Body of pancreas (tissue), 4 donors: ENCODE data around the gene SNED1. TPM values are rescaled to one million over a fixed set of nuclear protein-coding genes. Genes with fewer than 3 reads are reported as not detected.

Source experiments
- ATAC-seq: fragments of 150-250 bp; one replicate; pipeline ENCODE4 v1.9.1; 2016
- DNase-seq, 4 donors: peaks; one replicate each; pipeline ENCODE4 v3.0.0-alpha.2; 2019
- H3K27ac ChIP-seq, 4 donors: fragments of 200-600 bp; sonication (generic); 1 replicate in 3 of 4; 2 replicates in 1 of 4; pipeline versions ENCODE4 v1.5.1 to v1.6.1; 2016 to 2019; ENCODE audit warnings: mild to moderate bottlenecking in 1 of 4, mixed read lengths in 1 of 4, moderate library complexity in 1 of 4
- H3K27me3 ChIP-seq, 2 donors: fragments of 200-600 bp; sonication (generic); one replicate each; pipeline ENCODE4 v1.6.0; 2016; ENCODE audit warnings: mild to moderate bottlenecking in 1 of 2
- H3K36me3 ChIP-seq, 2 donors: fragments of 200-600 bp; sonication (generic); replicated peaks in 1 of 2; 2 replicates each; pipeline ENCODE4 v1.5.1; 2016; ENCODE audit warnings: low read depth in 2 of 2; ENCODE audit not compliant: insufficient read depth in 1 of 2
- H3K4me1 ChIP-seq: fragments of 200-600 bp; sonication (generic); one replicate; pipeline ENCODE4 v1.6.0; 2016
- H3K4me3 ChIP-seq, 2 donors: fragments of 200-600 bp; sonication (generic); 1 replicate in 1 of 2; 2 replicates in 1 of 2; pipeline ENCODE4 v1.5.1; 2016 to 2019
- H3K9me3 ChIP-seq, 3 donors: fragments of 200-600 bp; sonication (generic); 1 replicate in 2 of 3; 2 replicates in 1 of 3; pipeline ENCODE4 v1.5.1; 2016
- CTCF ChIP-seq, 7 experiments: fragments of 450-650 bp in 4 of 7; fragments of 200-600 bp in 3 of 7; sonication (generic) in 3 of 7; IDR thresholded peaks; one replicate each; pipeline ENCODE4 v1.5.1; 2016 to 2019; ENCODE audit warnings: antibody characterized with exemption in 7 of 7
- POLR2A ChIP-seq, 3 donors: fragments of 450-650 bp; IDR thresholded peaks; one replicate each; pipeline ENCODE4 v1.6.1; 2016; ENCODE audit warnings: antibody characterized with exemption in 3 of 3, mild to moderate bottlenecking in 2 of 3
- WGBS, 2 donors: methylation state at CpG; one replicate each; pipeline ENCODE4 v1.1.5; 2017; 5-methylcytosine and 5-hydroxymethylcytosine counted together
- intact Hi-C: fragments of 100-400 bp; cut with DNase I; formaldehyde crosslinking; loops from one replicate; pipeline ENCODE4 v1.15.1; 2023
- total RNA-seq, 2 donors: library from RNA; depleted of rRNA; stranded (reverse); fragments of >200 nt; gene quantifications; one replicate each; pipeline ENCODE4 v1.1.0, GENCODE V29; 2016

The SNED1 gene
- total RNA-seq, 2 donors from 2014 or later = 13.5 to 33.0 TPM

- Histone ChIP-seq H3K27me3 (no peaks in the 10 kb centered on the region), H3K4me3 (no peak overlapping the region), H3K9me3 (no peaks in the 10 kb centered on the region), H3K27ac (no peak overlapping the region), H3K4me1 (peaks cover 10% of the 10 kb centered on the region), H3K36me3 (no peaks in the 10 kb centered on the region)
- intact Hi-C loops = no loop called here
- ATAC-seq (no peak), DNase-seq (no peak)
- TF ChIP-seq POLR2A (IDR thresholded peaks at IDR 0.05) (no peak), CTCF (IDR thresholded peaks at IDR 0.05) (no peak)
- 85 to 86% methylated on average over 7 to 9 of the region's 9 CpGs for WGBS, 2 donors
These were observed 108.8 kb downstream of the SNED1 start for GRCh38 chr2:241107031-241107783.

GRCh38 chr2:241108271-241109209, 110.1 kb downstream of the SNED1 start:
- peaks cover 2% of the 10 kb centered on the region for H3K4me1 ChIP-seq
- no peaks in the 10 kb centered on the region for H3K36me3 ChIP-seq
- TF ChIP-seq CTCF (IDR thresholded peaks at IDR 0.05) = no peak
- no peak for TF ChIP-seq POLR2A (IDR thresholded peaks at IDR 0.05)
- H3K27ac ChIP-seq = no peak overlapping the region
- DNase-seq = no peak
- no peaks in the 10 kb centered on the region for H3K27me3 ChIP-seq
- intact Hi-C loops = no loop called here
- no peaks in the 10 kb centered on the region for H3K9me3 ChIP-seq
- peak; percentile 27 for ATAC-seq
- H3K4me3 ChIP-seq = no peak overlapping the region
- 81 to 82% methylated on average over 24 to 35 of the region's 35 CpGs for WGBS, 2 donors

GRCh38 chr2:241109210-241110088, 111.0 kb downstream of the SNED1 start:
- Histone ChIP-seq H3K36me3 (peaks cover 0 to 2% of the 10 kb centered on the region in 2 donors), H3K9me3 (no peaks in the 10 kb centered on the region), H3K4me1 (no peaks in the 10 kb centered on the region), H3K27ac (no peak overlapping the region), H3K27me3 (no peaks in the 10 kb centered on the region), H3K4me3 (no peak overlapping the region)
- ATAC-seq (no peak), DNase-seq (no peak)
- WGBS, 2 donors = 82 to 89% methylated on average over 14 of the region's 14 CpGs
- intact Hi-C loops = no loop called here
- no peak for TF ChIP-seq POLR2A (IDR thresholded peaks at IDR 0.05)
- no peak for TF ChIP-seq CTCF (IDR thresholded peaks at IDR 0.05)

GRCh38 chr2:241110089-241110606, 111.7 kb downstream of the SNED1 start:
- H3K36me3 ChIP-seq = peaks cover 0 to 2% of the 10 kb centered on the region in 2 donors
- H3K27me3 ChIP-seq = no peaks in the 10 kb centered on the region
- intact Hi-C loops = no loop called here
- ATAC-seq = no peak
- H3K9me3 ChIP-seq = no peaks in the 10 kb centered on the region
- no peak overlapping the region for H3K27ac ChIP-seq
- TF ChIP-seq CTCF (IDR thresholded peaks at IDR 0.05) (no peak), POLR2A (IDR thresholded peaks at IDR 0.05) (no peak)
- DNase-seq = no peak
- no peak overlapping the region for H3K4me3 ChIP-seq
- H3K4me1 ChIP-seq = no peaks in the 10 kb centered on the region
- 86 to 96% methylated on average over 8 to 9 of the region's 9 CpGs for WGBS, 2 donors
